Upper lobe of right lung (tissue), 1 donor: ENCODE results near the gene HS1BP3. TPM values are rescaled to one million over a fixed set of nuclear protein-coding genes. Genes with fewer than 3 reads are reported as not detected.

Source experiments
- ATAC-seq: fragments of 200-7000 bp; cut with Tn5 transposase; one replicate; pipeline ENCODE4 v1.9.1; 2020; ENCODE audit warnings: mild to moderate bottlenecking, moderate library complexity
- DNase-seq: peaks from one replicate; pipeline ENCODE4 v3.0.0-alpha.2; 2020
- H3K27ac ChIP-seq: fragments of 200-600 bp; one replicate; pipeline ENCODE4 v1.8.0; 2022
- H3K27me3 ChIP-seq: fragments of 200-600 bp; one replicate; pipeline ENCODE4 v1.8.0; 2022; ENCODE audit warnings: mild to moderate bottlenecking
- H3K36me3 ChIP-seq: fragments of 200-600 bp; one replicate; pipeline ENCODE4 v1.8.0; 2022
- H3K4me1 ChIP-seq: fragments of 200-600 bp; one replicate; pipeline ENCODE4 v1.8.0; 2022
- H3K4me3 ChIP-seq: fragments of 200-600 bp; one replicate; pipeline ENCODE4 v1.8.0; 2022; ENCODE audit warnings: mild to moderate bottlenecking
- H3K9me3 ChIP-seq: fragments of 200-600 bp; one replicate; pipeline ENCODE4 v1.8.0; 2022
- CTCF ChIP-seq: fragments of 200-600 bp; IDR thresholded peaks from one replicate; pipeline ENCODE4 v1.8.0; 2022; ENCODE audit warnings: antibody characterized with exemption
- intact Hi-C: fragments of 100-400 bp; cut with DNase I; formaldehyde crosslinking; loops from one replicate; pipeline ENCODE4 v1.11.0; 2022
- total RNA-seq: library from RNA; stranded (reverse); fragmentation: NEBNext Ultra II Directional; extraction: Animal tissue kit (Norgen Biotek cat#: 25700); gene quantifications from one replicate; pipeline ENCODE4 v1.2.1, GENCODE V29; 2021
- donor health status: DM: no; HTN: yes; CAD: no; lungs with severe emphysema.

The HS1BP3 gene
- total RNA-seq, 1 donor from 2014 or later = 35.8 TPM

GRCh38 chr2:20570249-20570648 is 80.6 kb downstream of the HS1BP3 start:
- Histone ChIP-seq H3K4me3 (no peak overlapping the region), H3K27me3 (no peaks in the 10 kb centered on the region), H3K27ac (no peak overlapping the region), H3K4me1 (peaks cover 36% of the 10 kb centered on the region), H3K36me3 (no peaks in the 10 kb centered on the region), H3K9me3 (no peaks in the 10 kb centered on the region)
- no peak for TF ChIP-seq CTCF
- no peak for ATAC-seq
- intact Hi-C loops = no loop called here
- DNase-seq = peak; percentile 26

GRCh38 chr2:20569464-20570223 is 81.3 kb downstream of the HS1BP3 start:
- no peak for TF ChIP-seq CTCF
- Histone ChIP-seq H3K27ac (peak overlapping the region; percentile 60), H3K27me3 (no peaks in the 10 kb centered on the region)

DNA sequence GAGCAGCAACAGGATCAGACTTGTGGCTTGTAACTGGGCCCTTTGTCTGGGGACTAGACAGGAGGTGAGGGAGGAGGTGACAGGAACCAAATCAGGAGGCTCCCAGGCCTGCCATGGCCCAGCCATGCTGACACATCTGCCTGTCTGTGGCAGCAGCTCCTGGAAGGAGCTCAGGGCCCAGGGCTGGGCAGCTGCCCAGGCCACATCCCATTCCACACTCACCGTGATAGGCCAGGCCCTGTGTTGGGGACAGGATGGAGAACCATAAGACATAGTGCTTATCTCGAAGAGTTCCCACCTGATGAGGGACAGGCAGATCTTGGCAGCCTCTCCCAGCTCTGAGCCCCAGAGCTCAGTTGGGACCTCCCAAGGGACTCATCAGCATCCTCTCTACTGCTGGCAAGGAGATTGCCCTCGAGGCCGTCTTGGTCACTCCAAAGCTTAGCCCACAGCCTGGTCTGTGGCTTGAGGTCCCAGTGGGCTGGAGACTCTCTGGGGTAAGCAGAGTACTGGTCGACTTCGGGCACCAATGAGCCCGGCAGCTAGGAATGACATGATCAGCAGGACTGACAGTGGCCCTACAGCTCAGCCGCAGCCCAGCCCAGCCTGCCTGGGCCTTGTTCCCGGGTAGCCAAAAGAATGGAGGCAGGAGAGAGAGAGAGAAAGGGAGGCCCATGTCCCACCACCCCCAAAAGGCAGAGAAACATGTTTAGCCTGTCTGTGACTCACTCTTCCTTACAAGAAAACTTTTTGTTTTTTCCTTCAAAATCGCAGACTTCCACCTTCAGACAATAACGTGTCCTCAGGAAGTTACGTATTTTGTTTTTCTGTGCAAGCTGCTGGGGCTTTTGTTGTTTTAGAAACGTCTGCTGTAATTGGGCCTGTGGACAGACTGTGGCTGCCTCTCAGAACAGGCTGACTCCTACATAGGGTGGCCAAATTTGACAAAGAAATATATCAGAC is 82.1 kb downstream of the HS1BP3 start:
- no peak for TF ChIP-seq CTCF
- intact Hi-C loops = no loop called here
- Histone ChIP-seq H3K27ac (peak overlapping the region; percentile 60), H3K4me1 (peaks cover 26% of the 10 kb centered on the region), H3K9me3 (no peaks in the 10 kb centered on the region), H3K27me3 (no peaks in the 10 kb centered on the region), H3K4me3 (no peak overlapping the region), H3K36me3 (no peaks in the 10 kb centered on the region)
- ATAC-seq = no peak
- peak; percentile 47 for DNase-seq

More at GRCh38 chr2:20569464-20570223, 81.3 kb downstream of the HS1BP3 start:
- no peak overlapping the region for H3K4me3 ChIP-seq
- H3K36me3 ChIP-seq = no peaks in the 10 kb centered on the region
- DNase-seq = peak; percentile 43
- ATAC-seq = no peak
- H3K4me1 ChIP-seq = peaks cover 35% of the 10 kb centered on the region
- intact Hi-C loops = no loop called here
- no peaks in the 10 kb centered on the region for H3K9me3 ChIP-seq

GRCh38 chr2:20567926-20568179 is 83.0 kb downstream of the HS1BP3 start:
- Histone ChIP-seq H3K27me3 (no peaks in the 10 kb centered on the region), H3K9me3 (no peaks in the 10 kb centered on the region), H3K36me3 (no peaks in the 10 kb centered on the region), H3K4me1 (peaks cover 18% of the 10 kb centered on the region), H3K27ac (no peak overlapping the region), H3K4me3 (no peak overlapping the region)
- no peak for TF ChIP-seq CTCF
- no peak for ATAC-seq
- intact Hi-C loops = no loop called here
- DNase-seq = peak; percentile 32

Other genes with a start within 250 kb of the HS1BP3 start
- gene RHOB, start 204.0 kb downstream of the HS1BP3 start, total RNA-seq = 191 TPM
- gene GDF7, start 16.0 kb upstream of the HS1BP3 start, total RNA-seq = 0.72 TPM
- 17.9 TPM for gene LDAH, start 172.0 kb upstream of the HS1BP3 start, total RNA-seq